ENCODE data around the gene SLFN12L.

GRCh38 chr17:35569405-35569804 lies 31.9 kb upstream of the SLFN12L start:
- TF ChIP-seq CTCF (IDR thresholded peaks at IDR 0.05) (no peak), ZNF121 (CRISPR knock-in tag; IDR thresholded peaks at IDR 0.05) (no peak), CDX4 (CRISPR knock-in tag; IDR thresholded peaks at IDR 0.05; ENCODE audit: borderline replicate concordance) (no peak), ZMAT4 (CRISPR knock-in tag; IDR thresholded peaks at IDR 0.05) (no peak), MLX (CRISPR knock-in tag; IDR thresholded peaks at IDR 0.05) (no peak), CREB1 (CRISPR knock-in tag; IDR thresholded peaks at IDR 0.05) (no peak), SMAD3 (CRISPR knock-in tag; IDR thresholded peaks at IDR 0.05; ENCODE audit: borderline replicate concordance) (no peak), FOXK1 (CRISPR knock-in tag; IDR thresholded peaks at IDR 0.05) (no peak), NFYB (CRISPR knock-in tag; conservative IDR thresholded peaks at IDR 0.05; ENCODE audit: low read depth) (no peak), ZSCAN18 (CRISPR knock-in tag; IDR thresholded peaks at IDR 0.05) (no peak)

Measured in WTC11 (cell line).